ENCODE data around the gene PMFBP1.

- TF ChIP-seq CTCF (IDR thresholded peaks at IDR 0.05; ENCODE audit: low read length) (no peak), EZH2 (IDR thresholded peaks at IDR 0.05; ENCODE audit: borderline replicate concordance, low read length) (no peak)
Measured at GRCh38 chr16:72108353-72109102, 63.4 kb downstream of the PMFBP1 start.
